Measurements from ENCODE around the gene GREB1.

The GREB1 gene

DNA sequence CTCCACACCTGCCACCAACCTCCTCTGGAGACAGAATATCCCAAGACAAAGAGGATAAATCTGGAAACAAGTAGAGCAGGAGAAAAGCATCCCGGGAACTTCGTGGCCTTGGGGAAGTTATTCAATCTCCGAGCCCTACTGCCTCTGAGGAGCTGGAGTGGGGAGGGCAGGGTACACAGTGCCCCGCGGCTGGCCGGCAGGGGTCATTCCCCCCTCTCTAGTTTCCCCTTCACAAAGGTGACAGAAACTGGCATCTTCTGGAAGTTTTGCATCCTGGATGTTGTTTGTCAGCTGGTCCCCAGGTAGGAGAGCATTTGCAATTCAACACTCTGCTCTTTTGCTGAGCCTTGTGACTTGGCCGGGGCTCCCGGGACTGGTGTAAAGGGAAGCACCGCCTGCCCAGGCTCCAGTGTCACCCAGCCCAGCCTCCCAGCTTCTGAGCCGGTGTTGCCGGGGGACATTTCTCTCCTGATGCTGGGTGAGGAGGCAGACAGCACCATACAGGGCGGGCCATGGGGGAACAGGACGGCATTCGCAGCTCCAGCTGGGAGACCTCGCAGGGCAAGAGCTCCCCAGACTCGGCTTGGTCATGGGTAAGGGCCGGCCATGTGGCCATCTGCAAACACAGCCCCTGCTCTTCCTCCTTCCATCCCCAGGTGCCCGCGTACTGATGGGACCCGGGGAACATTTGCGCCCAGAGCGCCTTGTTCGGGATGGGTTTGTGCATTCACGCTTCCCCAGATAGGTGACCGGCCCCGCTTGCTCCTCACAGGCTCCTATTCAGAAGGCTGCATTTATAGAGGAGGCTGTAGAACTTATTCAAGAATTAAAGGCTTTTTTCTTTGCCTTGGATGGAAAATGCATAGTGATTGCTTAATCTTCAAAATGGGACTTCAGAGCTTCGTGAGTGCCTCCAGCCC lies 143.6 kb downstream of the GREB1 start:
- DNase-seq (ENCODE audit: low read depth), result no peak
- no peak overlapping the region for H3K4me3 ChIP-seq (ENCODE audit: low read length)
- TF ChIP-seq, protein P1, sequence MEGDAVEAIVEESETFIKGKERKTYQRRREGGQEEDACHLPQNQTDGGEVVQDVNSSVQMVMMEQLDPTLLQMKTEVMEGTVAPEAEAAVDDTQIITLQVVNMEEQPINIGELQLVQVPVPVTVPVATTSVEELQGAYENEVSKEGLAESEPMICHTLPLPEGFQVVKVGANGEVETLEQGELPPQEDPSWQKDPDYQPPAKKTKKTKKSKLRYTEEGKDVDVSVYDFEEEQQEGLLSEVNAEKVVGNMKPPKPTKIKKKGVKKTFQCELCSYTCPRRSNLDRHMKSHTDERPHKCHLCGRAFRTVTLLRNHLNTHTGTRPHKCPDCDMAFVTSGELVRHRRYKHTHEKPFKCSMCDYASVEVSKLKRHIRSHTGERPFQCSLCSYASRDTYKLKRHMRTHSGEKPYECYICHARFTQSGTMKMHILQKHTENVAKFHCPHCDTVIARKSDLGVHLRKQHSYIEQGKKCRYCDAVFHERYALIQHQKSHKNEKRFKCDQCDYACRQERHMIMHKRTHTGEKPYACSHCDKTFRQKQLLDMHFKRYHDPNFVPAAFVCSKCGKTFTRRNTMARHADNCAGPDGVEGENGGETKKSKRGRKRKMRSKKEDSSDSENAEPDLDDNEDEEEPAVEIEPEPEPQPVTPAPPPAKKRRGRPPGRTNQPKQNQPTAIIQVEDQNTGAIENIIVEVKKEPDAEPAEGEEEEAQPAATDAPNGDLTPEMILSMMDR (conservative IDR thresholded peaks at IDR 0.05; ENCODE audit: low read depth, low read length), result no peak

DNA sequence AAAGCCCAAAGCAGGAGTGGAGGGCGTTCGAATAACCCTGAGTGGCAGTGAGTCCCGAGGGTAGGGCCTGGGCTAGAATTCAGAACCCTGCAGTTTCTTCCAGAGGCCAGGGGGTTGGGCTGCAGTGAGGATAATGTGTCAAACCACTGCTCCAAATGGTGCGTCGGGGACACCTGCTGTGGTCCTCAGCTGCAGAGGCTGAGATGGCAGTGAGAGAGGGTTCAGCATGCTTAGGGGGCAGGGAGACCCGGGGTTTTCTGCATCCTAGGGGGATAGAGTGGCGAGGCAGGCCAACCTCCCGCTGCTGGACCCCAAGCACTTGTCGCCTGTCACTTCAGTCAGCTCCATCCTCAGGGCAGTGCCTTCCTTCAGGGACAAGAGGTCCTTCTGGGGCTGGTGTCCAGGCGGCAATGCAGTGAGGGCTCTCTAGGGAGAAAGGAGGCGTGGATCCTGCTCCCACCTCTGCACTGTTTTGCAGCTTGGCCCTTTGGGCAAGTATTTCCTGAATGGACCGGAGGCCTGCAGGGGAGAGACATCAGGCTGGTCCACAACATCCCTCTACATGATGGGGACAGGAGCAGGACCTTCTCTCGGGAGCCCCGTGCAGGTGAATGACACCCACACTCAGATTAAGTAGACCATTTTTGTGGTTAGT lies 144.6 kb downstream of the GREB1 start:
- H3K4me3 ChIP-seq (ENCODE audit: low read length), result no peak overlapping the region
- TF ChIP-seq, protein P1 (conservative IDR thresholded peaks at IDR 0.05; ENCODE audit: low read depth, low read length), result no peak
- no peak for DNase-seq (ENCODE audit: low read depth)

GRCh38 chr2:11679016-11679415 lies 145.2 kb downstream of the GREB1 start:
- TF ChIP-seq, protein P1 (conservative IDR thresholded peaks at IDR 0.05; ENCODE audit: low read depth, low read length), result no peak
- no peak overlapping the region for H3K4me3 ChIP-seq (ENCODE audit: low read length)
- DNase-seq (ENCODE audit: low read depth), result no peak

DNA sequence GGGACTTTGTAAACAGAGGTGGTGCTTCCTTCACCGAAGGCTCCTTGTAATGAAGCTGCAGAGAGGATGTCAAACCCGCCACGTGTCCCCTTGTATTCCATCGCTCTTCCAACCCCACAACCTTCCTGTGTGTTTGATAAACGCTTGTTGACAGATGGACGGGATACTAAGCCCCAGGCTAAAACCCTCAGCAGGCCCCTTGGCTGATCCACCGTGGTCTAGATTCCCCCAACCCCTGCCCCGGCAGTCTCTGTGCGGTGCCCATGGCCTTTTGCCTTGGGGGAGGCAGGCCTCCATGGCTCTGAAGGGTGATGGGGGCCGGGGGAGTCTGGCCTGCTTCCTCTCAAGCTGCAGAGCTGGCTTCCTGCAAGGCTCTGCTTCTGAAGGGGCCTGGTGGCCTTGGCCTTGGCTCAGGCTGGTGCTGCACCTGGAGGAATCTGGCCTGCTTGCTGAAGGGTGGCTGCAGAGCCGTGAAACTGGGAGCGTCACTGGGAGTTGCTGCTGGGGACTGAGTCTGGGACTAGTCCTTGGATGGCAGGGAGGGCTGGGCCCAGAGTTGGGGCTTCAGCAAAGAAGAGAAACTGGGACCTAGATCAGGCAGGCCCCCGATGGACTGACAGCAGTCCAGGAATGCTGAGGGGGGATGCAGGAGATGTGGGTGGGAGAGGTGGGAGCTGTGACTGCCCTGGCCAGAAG lies 145.8 kb downstream of the GREB1 start:
- DNase-seq (ENCODE audit: low read depth), result no peak
- TF ChIP-seq, protein P1 (conservative IDR thresholded peaks at IDR 0.05; ENCODE audit: low read depth, low read length), result no peak
- no peak overlapping the region for H3K4me3 ChIP-seq (ENCODE audit: low read length)

DNA sequence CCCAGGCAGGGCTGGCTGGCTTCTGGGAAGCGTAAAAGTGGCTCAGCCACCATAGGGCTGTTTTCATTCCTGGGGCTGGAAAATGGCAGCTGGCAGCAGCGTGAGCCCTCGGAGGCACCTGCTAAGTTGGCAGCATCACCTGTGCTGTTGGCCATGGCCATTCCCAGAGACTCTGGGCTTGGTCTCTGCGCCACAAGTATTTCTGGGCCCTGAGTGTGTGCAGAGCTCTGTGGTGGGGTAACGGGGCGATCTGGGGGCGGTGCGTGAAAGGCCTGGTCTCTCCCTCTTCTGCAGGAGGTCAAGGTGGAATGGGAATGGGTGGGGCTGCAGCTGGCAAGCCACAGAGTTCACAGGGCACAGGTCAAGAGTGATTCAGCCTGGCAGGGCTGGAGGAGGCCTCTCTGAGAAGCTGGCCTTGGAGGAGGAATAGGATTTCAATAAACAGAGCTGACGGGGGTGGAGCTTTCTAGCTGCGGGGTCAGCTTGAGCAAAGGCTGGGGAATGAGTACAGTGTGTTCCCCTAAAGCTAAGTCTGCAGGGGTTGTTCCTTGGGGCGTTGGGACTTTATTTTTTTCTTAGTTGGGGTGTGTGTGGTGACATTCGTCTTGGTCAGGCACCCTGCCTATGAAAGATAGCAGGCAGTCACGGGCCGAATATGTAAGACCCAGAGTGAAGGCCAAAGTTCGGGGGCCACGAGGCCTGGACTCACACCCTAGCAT lies 146.5 kb downstream of the GREB1 start:
- no peak overlapping the region for H3K4me3 ChIP-seq (ENCODE audit: low read length)
- TF ChIP-seq, protein P1 (conservative IDR thresholded peaks at IDR 0.05; ENCODE audit: low read depth, low read length), result no peak
- DNase-seq (ENCODE audit: low read depth), result no peak

DNA sequence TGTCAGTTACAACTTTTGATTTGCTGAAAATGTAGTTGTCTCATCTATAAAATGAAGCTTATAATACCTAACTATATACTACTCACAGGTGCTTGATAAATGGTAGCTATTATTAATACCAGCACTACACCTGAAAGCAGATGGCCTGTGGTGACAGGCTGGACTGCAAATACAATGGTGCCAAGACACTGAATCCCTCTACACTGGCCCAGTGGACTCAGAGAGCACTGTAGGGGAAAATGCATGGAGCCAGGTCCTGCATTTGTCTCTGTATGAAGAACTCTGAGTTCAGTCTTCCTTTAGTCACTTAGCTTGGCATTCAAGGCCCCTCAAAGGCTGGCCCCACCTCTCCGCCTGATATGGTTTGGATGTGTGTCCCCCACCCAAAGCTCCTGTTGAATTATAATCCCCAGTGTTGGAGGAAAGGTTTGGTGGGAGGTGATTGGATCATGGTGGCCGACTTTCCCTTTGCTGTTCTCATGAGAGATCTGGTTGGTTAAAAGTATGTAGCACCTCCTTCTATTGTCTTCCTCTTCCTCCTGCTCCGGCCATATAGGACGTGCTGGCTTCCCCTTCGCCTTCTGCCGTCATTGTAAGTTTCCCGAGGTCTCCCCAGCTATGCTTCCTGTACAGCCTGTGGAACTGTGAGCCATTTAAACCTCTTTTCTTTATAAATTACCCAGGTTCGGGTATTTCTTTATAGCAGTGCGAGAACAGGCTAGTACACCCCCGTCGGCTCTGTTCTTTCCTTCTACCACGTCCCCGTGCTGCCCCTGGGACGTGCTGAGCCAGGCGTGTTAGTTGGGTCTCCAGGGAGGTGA lies 147.3 kb downstream of the GREB1 start:
- no peak overlapping the region for H3K4me3 ChIP-seq (ENCODE audit: low read length)
- DNase-seq (ENCODE audit: low read depth), result no peak
- TF ChIP-seq, protein P1 (conservative IDR thresholded peaks at IDR 0.05; ENCODE audit: low read depth, low read length), result no peak

Measured in retinal pigment epithelial cell (primary cell).